ENCODE measurements around the gene ADAMTS4. TPM values are rescaled to one million over a fixed set of nuclear protein-coding genes. Genes with fewer than 3 reads are reported as not detected.

ADAMTS4 gene
- total RNA-seq, 1 experiment from 2014 or later: 7.0 TPM

- H4K5ac ChIP-seq (ENCODE audit: insufficient read length, low read depth, low read length): no peak overlapping the region
- H3K79me1 ChIP-seq (ENCODE audit: insufficient read depth, low read depth, low read length, poor library complexity, severe bottlenecking): no peaks in the 10 kb centered on the region
- H3K18ac ChIP-seq (ENCODE audit: insufficient read length, low read depth, low read length): peak overlapping the region; percentile 3
- H2BK5ac ChIP-seq (ENCODE audit: insufficient read length, low read length): no peak overlapping the region
- peak; percentile 83 for DNase-seq
- H2BK120ac ChIP-seq (ENCODE audit: low read depth, low read length, poor library complexity, severe bottlenecking): no peak overlapping the region
- H3K9me3 ChIP-seq (ENCODE audit: control insufficient read depth, low read depth, low read length): no peaks in the 10 kb centered on the region
- TF ChIP-seq CTCF (conservative IDR thresholded peaks at IDR 0.05): 0 out of 3 replicates have a peak, but pooled peaks have one; percentile 32
- Mint-ChIP-seq H3K27ac (peak overlapping the region; percentile 72 to 93 (median 85); a peak in 5 of 7 replicates), H3K4me1 (peaks cover 57 to 64% of the 10 kb centered on the region in 2 experiments), H3K9me3 (no peaks in the 10 kb centered on the region; a peak in 1 of 5 replicates), H3K4me3 (peak overlapping the region; percentile 59 to 65), H3K36me3 (ENCODE audit: insufficient read depth in 1 of 3, low read depth in 3 of 3) (peaks cover 0 to 14% (median 6%) of the 10 kb centered on the region in 3 experiments; a peak in 5 of 7 replicates), H3K27me3 (ENCODE audit: low read depth) (no peaks in the 10 kb centered on the region)
- no peak overlapping the region for H4K8ac ChIP-seq (replicated peaks; ENCODE audit: insufficient read length, low read depth, low read length)
- no peak overlapping the region for H2BK12ac ChIP-seq (ENCODE audit: insufficient read length, low read depth, low read length)
- WGBS (ENCODE audit: extremely low coverage, insufficient read length, low lambda C conversion rate): no CpG with 5 or more reads among the region's 20 CpGs
- H3K4me2 ChIP-seq (ENCODE audit: insufficient read depth, insufficient read length, low read length): peak overlapping the region; percentile 27
- H2AK5ac ChIP-seq (ENCODE audit: insufficient read length, low read length): no peak overlapping the region
- no peak overlapping the region for H4K91ac ChIP-seq (ENCODE audit: insufficient read length, low read depth, low read length)
- H3K23me2 ChIP-seq (ENCODE audit: insufficient read length, low read depth, low read length, poor library complexity, severe bottlenecking): peaks cover 7% of the 10 kb centered on the region
- peak overlapping the region; percentile 13; the same call in 1 of the 2 replicates for H3K14ac ChIP-seq (ENCODE audit: insufficient read depth, low read length)
- no peak overlapping the region for H2AFZ ChIP-seq (ENCODE audit: low read length)
- no peak overlapping the region for H3K27ac ChIP-seq (ENCODE audit: insufficient read length, low read depth, low read length)
- no peak overlapping the region for H3T11ph ChIP-seq (ENCODE audit: low read length)
- no peak overlapping the region for H3K4ac ChIP-seq (ENCODE audit: low read depth, low read length)
- H3K56ac ChIP-seq (ENCODE audit: insufficient read length, low read depth, low read length): no peak overlapping the region
- peaks cover 24% of the 10 kb centered on the region for H3K4me1 ChIP-seq (ENCODE audit: insufficient read depth, low read length)
- no peak overlapping the region for H2BK20ac ChIP-seq (ENCODE audit: low read depth, low read length, poor library complexity, severe bottlenecking)
- no peaks in the 10 kb centered on the region; the same call in 1 of the 2 replicates for H3K27me3 ChIP-seq (ENCODE audit: insufficient read depth, low read length)
- H3K79me2 ChIP-seq (ENCODE audit: insufficient read depth, low read length): no peaks in the 10 kb centered on the region
- no peak overlapping the region for H3K9ac ChIP-seq (ENCODE audit: extremely low read depth, insufficient read length, low read length)
- no peak overlapping the region for H3K23ac ChIP-seq (ENCODE audit: insufficient read length, low read depth, low read length)
- no peaks in the 10 kb centered on the region for H4K20me1 ChIP-seq (ENCODE audit: control insufficient read depth, insufficient read depth, insufficient read length)
- no peak overlapping the region for H2BK15ac ChIP-seq (ENCODE audit: low read depth, low read length)
Observed at GRCh38 chr1:161198194-161198896, 509 bp downstream of the ADAMTS4 start.
